Heart left ventricle (tissue), 16 donors: ENCODE results near the gene C1orf116. TPM values are rescaled to one million over a fixed set of nuclear protein-coding genes. Genes with fewer than 3 reads are reported as not detected.

ENCODE experiments used
- ATAC-seq, 4 donors: fragments of 200-7000 bp; cut with Tn5 transposase; one replicate each; pipeline ENCODE4 v1.9.1; 2020 to 2022; ENCODE audit warnings: moderate library complexity in 4 of 4, mild to moderate bottlenecking in 3 of 4, moderate number of reproducible peaks in 1 of 4
- DNase-seq, 5 donors: peaks; one replicate each; pipeline ENCODE4 v3.0.0-alpha.2; 2020
- H3K27ac ChIP-seq, 12 donors: fragments of 200-600 bp; sonication (generic) in 4 of 12; one replicate each; pipeline versions ENCODE4 v1.5.0 to v1.8.0; 2016 to 2022; ENCODE audit warnings: mild to moderate bottlenecking in 2 of 12
- H3K27me3 ChIP-seq, 9 donors: fragments of 200-600 bp; sonication (generic) in 2 of 9; one replicate each; pipeline versions ENCODE4 v1.5.1 to v1.8.0; 2016 to 2022; ENCODE audit warnings: mild to moderate bottlenecking in 3 of 9
- H3K36me3 ChIP-seq, 9 donors: fragments of 200-600 bp; sonication (generic) in 2 of 9; one replicate each; pipeline versions ENCODE4 v1.5.0 to v1.8.0; 2018 to 2022; ENCODE audit warnings: mild to moderate bottlenecking in 2 of 9
- H3K4me1 ChIP-seq, 12 donors: fragments of 200-600 bp; sonication (generic) in 4 of 12; one replicate each; pipeline versions ENCODE4 v1.5.0 to v1.8.0; 2016 to 2022; ENCODE audit warnings: mild to moderate bottlenecking in 3 of 12
- H3K4me3 ChIP-seq, 12 donors: fragments of 200-600 bp; sonication (generic) in 4 of 12; one replicate each; pipeline versions ENCODE4 v1.5.0 to v1.8.0; 2017 to 2022; ENCODE audit warnings: mild to moderate bottlenecking in 9 of 12, moderate library complexity in 4 of 12
- H3K9me3 ChIP-seq, 12 donors: fragments of 200-600 bp; sonication (generic) in 4 of 12; one replicate each; pipeline versions ENCODE4 v1.5.0 to v1.8.0; 2016 to 2022; ENCODE audit warnings: mild to moderate bottlenecking in 1 of 12
- POLR2A ChIP-seq, 2 donors: fragments of 450-650 bp; IDR thresholded peaks; one replicate each; pipeline ENCODE4 v1.6.1; 2017; ENCODE audit warnings: antibody characterized with exemption in 2 of 2, mild to moderate bottlenecking in 2 of 2, moderate library complexity in 2 of 2
- WGBS, 4 donors: extraction: QIAGEN DNeasy Blood & Tissue Kit in 2 of 4; methylation state at CpG; one replicate each; pipeline versions ENCODE4 v1.1.5 to v1.1.7; 2013 to 2018; 5-methylcytosine and 5-hydroxymethylcytosine counted together
- intact Hi-C, 10 donors: fragments of 100-400 bp; cut with DNase I; formaldehyde crosslinking; loops; one replicate each; pipeline versions ENCODE4 v1.11.1 to v1.14.2; 2022
- polyA plus RNA-seq, 2 donors: library from polyadenylated mRNA; stranded (reverse); fragments of 200-250 nt; gene quantifications; one replicate each; pipeline ENCODE4 v1.2.3, GENCODE V29; 2013
- total RNA-seq, 9 donors: library from RNA; depleted of rRNA in 2 of 9; stranded (reverse); fragments of >200 nt in 2 of 9; fragmentation: NEBNext Ultra II Directional in 3 of 9; extraction: Animal tissue kit (Norgen Biotek cat#: 25700) in 3 of 9; gene quantifications; one replicate each; pipeline versions ENCODE4 v1.1.0 to v1.2.4, GENCODE V29; 2016 to 2023
- TF ChIP-seq, protein P1 (sequence below), 12 donors: fragments of 200-600 bp; sonication (generic) in 4 of 12; IDR thresholded peaks; one replicate each; pipeline versions ENCODE4 v1.5.0 to v1.8.0; 2018 to 2022; ENCODE audit warnings: antibody characterized with exemption in 12 of 12, mild to moderate bottlenecking in 5 of 12
- donor health status: ischemic (EF 13 %, LVEDD 7.1; RV severe dilation, severe dysfunction).
- donor health status: healthy with polysubstance abuse.
- donor health status: DM: no; HTN: yes; CAD: no.
- donor health status: DM: no; HTN: no; CAD: no.
- donor health status: ischemic (EF 25% LVEDD 6.9; RV normal size, moderate dysfunction).
- donor health status: ischemic (EF 25% LVEDD 5.7; RV mildly dilated, moderate dysfunction).
- donor health status: healthy.
- donor health status: DM: yes; HTN: yes; CAD: no.
- donor health status: ischemic (EF 35%, LVEDD 5.7; RV mildly dilated, moderate dysfunction).
- donor health status: nonischemic (EF 11% LVEDD 7.7; RV severe dilation, severe dysfunction).
- donor health status: DM: yes; HTN: yes; CAD: no.
- donor health status: PGD.
- donor health status: ischemic (EF 29% LVEDD 5.4; RV normal size, mild dysfunction).
- donor health status: nonischemic (EF 23%, LVEDD 6.1; RV moderate dilation, normal function).

Gene C1orf116
- total and polyA plus RNA-seq, 11 donors: 0.08 to 3.3 (median 0.60) TPM

DNA sequence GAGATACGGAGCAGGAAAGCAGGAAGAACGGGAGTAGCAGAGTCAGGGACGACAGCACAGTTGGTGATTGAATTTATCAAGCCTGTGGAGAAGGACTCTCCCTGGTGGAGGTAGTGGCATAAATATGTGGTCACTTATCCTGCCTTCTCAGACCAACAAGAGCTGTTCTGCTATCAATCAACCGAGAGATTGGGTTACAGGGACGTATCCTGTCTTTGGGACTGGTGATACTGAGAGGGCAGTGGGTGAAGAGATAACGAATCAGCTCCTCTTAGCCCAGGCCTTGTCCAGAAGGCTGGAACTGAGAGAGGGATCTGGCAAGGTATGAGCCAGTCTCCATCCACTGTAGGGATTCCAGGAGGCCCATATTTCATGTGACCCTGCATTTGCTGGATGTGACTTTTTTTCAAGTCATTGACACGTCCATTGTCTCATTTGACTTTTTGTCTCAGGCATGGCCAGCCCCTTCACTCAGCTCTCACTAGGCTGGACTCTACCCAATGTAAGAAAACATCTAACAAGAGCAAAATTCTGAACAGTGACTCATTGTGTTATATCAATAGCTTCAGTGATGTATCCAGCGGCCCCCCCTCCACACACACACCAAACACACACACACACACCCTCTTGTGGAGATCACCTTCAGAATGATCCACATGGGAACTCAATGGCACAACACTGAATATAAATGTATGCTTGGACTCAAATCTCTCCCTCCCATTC, 11.3 kb downstream of the C1orf116 start:
- H3K27ac ChIP-seq: no peak overlapping the region
- DNase-seq: no peak
- WGBS, 4 donors: 46 to 65% (median 52%) methylated on average over 8 of the region's 8 CpGs
- H3K9me3 ChIP-seq: no peaks in the 10 kb centered on the region
- no peak overlapping the region for H3K4me3 ChIP-seq
- intact Hi-C loops: no loop called here
- TF ChIP-seq POLR2A (IDR thresholded peaks at IDR 0.05): no peak
- TF ChIP-seq, protein P1, sequence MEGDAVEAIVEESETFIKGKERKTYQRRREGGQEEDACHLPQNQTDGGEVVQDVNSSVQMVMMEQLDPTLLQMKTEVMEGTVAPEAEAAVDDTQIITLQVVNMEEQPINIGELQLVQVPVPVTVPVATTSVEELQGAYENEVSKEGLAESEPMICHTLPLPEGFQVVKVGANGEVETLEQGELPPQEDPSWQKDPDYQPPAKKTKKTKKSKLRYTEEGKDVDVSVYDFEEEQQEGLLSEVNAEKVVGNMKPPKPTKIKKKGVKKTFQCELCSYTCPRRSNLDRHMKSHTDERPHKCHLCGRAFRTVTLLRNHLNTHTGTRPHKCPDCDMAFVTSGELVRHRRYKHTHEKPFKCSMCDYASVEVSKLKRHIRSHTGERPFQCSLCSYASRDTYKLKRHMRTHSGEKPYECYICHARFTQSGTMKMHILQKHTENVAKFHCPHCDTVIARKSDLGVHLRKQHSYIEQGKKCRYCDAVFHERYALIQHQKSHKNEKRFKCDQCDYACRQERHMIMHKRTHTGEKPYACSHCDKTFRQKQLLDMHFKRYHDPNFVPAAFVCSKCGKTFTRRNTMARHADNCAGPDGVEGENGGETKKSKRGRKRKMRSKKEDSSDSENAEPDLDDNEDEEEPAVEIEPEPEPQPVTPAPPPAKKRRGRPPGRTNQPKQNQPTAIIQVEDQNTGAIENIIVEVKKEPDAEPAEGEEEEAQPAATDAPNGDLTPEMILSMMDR (IDR thresholded peaks at IDR 0.05): no peak
- no peaks in the 10 kb centered on the region for H3K27me3 ChIP-seq
- H3K4me1 ChIP-seq: peaks cover 0 to 42% (median 28%) of the 10 kb centered on the region in 12 donors
- no peaks in the 10 kb centered on the region for H3K36me3 ChIP-seq
- no peak for ATAC-seq

DNA sequence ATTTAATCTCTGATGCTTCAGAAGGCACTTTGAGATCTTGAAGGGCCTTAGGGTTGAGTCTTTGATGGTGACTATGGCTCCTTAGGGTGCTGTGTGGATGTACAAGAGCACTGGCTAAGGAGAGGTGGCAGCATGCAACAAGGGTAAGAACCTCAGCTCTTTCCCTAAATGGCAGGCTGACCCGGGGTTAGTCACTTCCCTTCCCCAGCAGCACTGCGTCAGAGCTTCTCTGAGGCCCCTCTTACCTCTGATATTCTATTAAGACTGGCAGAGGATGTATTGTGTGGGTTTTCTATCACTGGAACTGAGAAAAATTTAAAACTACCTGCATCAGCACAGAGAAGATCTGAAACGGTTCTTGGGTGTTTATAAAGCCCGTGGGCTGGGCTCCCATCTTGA, 11.8 kb downstream of the C1orf116 start:
- intact Hi-C loops: no loop called here
- Histone ChIP-seq H3K36me3 (no peaks in the 10 kb centered on the region), H3K4me1 (peaks cover 0 to 36% (median 22%) of the 10 kb centered on the region in 12 donors), H3K4me3 (no peak overlapping the region), H3K27ac (no peak overlapping the region), H3K9me3 (no peaks in the 10 kb centered on the region), H3K27me3 (no peaks in the 10 kb centered on the region)
- WGBS, 4 donors: 59 to 67% (median 65%) methylated on average over 4 of the region's 4 CpGs
- DNase-seq (no peak), ATAC-seq (no peak)
- no peak for TF ChIP-seq POLR2A (IDR thresholded peaks at IDR 0.05)
- TF ChIP-seq, protein P1 (IDR thresholded peaks at IDR 0.05): no peak

DNA sequence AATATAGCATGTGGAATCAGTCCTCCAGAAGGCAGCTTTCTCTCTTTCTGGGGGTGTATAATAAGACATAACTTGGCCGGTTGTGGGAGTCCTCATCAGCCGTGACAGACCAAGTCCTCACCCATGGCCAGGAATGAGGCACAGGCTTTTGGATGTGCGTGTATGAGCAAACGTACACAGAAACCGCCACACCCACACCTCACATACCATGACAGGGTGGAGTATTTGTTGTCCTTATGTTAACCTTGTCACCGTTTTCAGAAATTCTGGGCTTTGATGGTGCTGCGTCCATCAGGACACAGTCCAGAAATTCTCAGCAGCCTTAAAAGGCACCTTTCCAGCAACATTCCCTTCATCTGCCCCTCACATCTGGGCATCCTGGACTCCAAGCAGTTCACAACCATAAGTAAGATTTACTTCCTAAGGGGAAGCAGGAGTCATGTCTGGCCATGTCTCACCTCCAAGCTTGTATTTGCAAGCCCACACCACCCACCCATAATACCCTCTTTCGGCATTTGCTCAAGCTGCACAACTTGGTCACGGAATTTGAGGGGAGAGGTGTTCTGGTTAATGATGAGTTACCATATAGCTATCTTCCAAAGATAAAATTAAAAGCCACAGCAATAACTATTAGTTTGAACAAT, 12.4 kb downstream of the C1orf116 start:
- intact Hi-C loops: no loop called here
- H3K4me1 ChIP-seq: peaks cover 0 to 30% (median 18%) of the 10 kb centered on the region in 12 donors
- TF ChIP-seq POLR2A (IDR thresholded peaks at IDR 0.05): no peak
- TF ChIP-seq, protein P1 (IDR thresholded peaks at IDR 0.05): no peak

DNA sequence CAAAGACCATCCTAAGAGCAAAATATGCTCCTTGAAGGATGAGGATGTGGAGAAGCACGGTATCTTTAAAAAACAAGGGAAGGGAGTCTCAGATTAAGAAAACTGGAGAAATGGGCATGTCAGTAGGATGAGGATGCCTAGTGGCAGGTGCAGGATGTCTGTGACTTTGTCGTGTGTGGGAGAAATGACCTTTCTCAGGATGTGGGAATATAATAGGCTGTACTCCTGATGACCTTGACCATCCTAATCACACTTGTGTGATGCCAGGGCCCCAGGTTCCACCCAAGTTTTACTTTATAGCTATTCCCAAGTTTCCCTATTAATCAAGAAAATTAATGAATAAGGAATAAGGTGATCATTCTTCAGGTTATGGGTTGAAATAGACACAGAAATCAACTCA, 12.9 kb downstream of the C1orf116 start:
- no peaks in the 10 kb centered on the region for H3K9me3 ChIP-seq
- DNase-seq (no peak), ATAC-seq (no peak)
- H3K36me3 ChIP-seq: no peaks in the 10 kb centered on the region
- H3K27me3 ChIP-seq: no peaks in the 10 kb centered on the region
- H3K27ac ChIP-seq: no peak overlapping the region
- WGBS, 4 donors: 54 to 71% (median 59%) methylated on average over 2 of the region's 2 CpGs
- no peak overlapping the region for H3K4me3 ChIP-seq
- TF ChIP-seq, protein P1 (IDR thresholded peaks at IDR 0.05): no peak
- no peak for TF ChIP-seq POLR2A (IDR thresholded peaks at IDR 0.05)
- intact Hi-C loops: no loop called here
- H3K4me1 ChIP-seq: peaks cover 0 to 25% (median 15%) of the 10 kb centered on the region in 12 donors

More for the DNA sequence above, 12.4 kb downstream of the C1orf116 start:
- DNase-seq: no peak
- Histone ChIP-seq H3K4me3 (no peak overlapping the region), H3K27ac (no peak overlapping the region), H3K36me3 (no peaks in the 10 kb centered on the region), H3K27me3 (no peaks in the 10 kb centered on the region), H3K9me3 (no peaks in the 10 kb centered on the region)
- ATAC-seq: no peak
- 88 to 95% (median 91%) methylated on average over 9 of the region's 9 CpGs for WGBS, 4 donors
